Pulmonary artery endothelial cell (primary cell): Measurements from ENCODE around the gene FAM83F. TPM values are rescaled to one million over a fixed set of nuclear protein-coding genes. Genes with fewer than 3 reads are reported as not detected.
"Not testable (repeated sequence)": the region's sequence is repeated elsewhere in the genome, so short reads cannot be mapped to it uniquely, and the experiment has no call there.

Experiments
- DNase-seq: peaks from one replicate; pipeline ENCODE4 v3.0.0-alpha.2; 2011; ENCODE audit warnings: low read depth, low spot score
- total RNA-seq: library from RNA; depleted of rRNA; stranded (reverse); fragments of >200 nt; gene quantifications from 2 replicates; pipeline ENCODE4 v1.2.3, GENCODE V29; 2014

Gene FAM83F
- total RNA-seq, 1 donor from 2014 or later, result not detected

GRCh38 chr22:40014667-40015248 lies 20.0 kb downstream of the FAM83F start:
- no peak for DNase-seq

DNA sequence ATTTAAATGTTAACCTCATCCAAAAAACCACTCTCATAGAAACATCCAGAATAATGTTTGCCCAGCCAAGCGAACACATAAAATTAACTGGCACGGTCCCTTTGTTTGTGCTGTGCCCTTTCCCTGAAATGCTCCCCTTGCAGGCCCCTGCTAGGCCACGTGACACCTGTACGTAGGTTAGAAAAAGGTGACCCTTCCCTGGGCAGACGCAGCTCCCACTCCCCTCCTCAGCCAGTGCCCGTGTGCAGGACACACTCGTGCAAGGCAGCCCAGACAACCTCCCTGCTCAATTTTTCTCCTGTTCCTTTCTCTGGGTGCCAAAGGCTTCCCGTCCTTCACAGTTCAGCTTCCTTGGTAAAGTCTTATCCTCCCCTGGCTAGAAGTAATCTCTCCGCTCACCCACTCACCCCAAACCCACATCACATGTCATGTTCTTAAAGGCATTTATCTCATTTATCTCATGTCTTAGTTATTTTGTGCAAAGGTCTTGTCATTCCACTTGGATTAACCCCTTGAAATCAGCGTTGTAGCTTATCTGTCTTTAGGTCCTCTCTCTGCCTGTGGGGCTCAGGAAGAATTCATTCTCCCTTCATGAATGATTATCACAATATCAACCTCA lies 20.7 kb downstream of the FAM83F start:
- DNase-seq, result no peak

DNA sequence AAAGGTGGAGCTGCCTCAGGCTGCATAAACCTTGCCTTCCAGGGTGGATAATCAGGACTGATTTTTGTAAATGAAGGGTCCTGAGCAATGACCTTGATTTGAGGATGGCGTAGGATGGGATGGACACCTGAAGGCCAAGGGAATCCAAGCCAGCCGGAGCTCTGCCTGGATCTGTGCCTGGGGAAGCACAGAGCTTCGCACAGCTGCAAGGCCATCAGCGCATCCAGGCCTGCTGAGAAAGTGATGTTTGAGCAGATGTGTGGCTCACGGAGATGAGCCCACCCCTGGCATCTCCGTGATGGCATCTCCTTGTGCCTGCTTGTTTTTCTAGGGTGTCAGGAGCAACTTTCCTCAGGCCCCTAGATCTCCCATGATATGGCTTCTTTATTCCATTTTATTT lies 23.3 kb downstream of the FAM83F start:
- no peak for DNase-seq

DNA sequence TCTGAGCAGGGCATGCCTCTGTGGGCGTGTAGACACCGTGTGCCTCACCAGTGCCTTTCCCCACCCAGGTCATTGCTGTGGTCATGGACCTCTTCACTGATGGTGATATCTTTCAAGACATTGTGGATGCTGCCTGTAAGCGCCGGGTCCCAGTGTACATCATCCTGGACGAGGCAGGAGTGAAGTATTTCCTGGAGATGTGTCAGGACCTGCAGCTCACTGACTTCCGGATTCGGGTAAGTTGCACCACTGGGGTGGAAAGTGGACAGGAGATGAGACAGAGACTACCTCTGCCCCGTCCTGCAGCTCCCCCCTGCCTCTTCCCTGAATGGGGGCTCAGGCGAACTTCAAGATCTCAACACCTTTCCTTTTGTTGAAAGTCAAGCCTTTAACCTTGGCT lies 24.3 kb downstream of the FAM83F start:
- DNase-seq, result no peak

- DNase-seq, result no peak
These were observed 26.2 kb downstream of the FAM83F start for GRCh38 chr22:40020956-40021355.

DNA sequence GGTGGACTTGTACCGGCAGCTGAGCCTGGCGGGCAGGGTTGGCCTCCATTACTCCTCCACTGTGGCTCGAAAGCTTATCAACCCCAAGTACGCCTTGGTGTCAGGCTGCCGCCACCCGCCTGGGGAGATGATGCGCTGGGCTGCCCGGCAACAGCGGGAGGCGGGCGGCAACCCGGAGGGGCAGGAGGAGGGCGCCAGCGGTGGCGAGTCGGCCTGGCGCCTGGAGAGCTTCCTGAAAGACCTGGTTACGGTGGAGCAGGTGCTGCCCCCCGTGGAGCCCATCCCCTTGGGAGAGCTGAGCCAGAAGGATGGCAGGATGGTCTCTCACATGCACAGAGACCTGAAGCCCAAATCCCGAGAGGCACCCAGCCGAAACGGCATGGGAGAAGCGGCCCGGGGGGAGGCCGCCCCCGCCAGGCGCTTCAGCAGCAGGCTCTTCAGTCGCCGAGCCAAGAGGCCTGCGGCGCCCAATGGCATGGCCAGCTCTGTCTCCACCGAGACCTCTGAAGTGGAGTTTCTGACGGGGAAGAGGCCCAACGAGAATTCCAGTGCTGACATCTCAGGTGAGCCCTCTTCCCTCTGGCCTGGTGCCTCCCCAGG lies 26.7 kb downstream of the FAM83F start:
- no peak for DNase-seq

DNA sequence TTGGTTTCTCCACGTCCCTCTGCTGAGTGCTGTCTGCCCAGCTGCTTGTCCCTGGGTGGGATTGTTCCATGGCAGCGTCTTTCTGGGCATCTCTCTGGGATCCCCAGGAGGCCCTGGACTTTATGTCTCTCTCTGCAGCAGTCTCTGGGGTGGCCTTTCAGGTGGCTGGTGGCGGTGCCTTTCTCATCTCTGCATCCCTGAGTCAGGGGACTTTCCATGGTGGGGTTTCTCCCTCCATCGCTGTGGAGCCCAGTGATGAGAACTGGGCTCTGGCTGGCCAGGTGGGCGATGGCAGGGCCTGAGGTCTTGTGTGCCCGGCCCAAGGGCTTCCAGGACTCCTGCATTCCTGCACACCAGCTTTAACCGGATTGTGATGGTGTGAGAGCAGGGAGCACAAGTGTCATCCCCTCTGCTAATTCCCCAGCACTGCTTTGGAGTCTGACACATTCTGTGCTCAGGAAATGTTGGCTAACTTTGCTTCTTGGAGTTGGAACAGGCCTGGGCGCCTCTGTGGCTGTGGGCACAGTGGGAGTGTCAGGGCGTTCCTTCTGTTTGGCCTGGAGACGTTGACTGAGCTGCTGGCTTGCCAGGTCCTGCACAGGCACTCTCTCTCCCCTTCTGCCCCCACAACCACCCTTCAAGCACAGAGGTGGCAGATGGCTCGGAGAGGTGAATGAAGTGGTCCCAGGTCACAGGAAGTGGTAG lies 27.9 kb downstream of the FAM83F start:
- DNase-seq, result no peak

DNA sequence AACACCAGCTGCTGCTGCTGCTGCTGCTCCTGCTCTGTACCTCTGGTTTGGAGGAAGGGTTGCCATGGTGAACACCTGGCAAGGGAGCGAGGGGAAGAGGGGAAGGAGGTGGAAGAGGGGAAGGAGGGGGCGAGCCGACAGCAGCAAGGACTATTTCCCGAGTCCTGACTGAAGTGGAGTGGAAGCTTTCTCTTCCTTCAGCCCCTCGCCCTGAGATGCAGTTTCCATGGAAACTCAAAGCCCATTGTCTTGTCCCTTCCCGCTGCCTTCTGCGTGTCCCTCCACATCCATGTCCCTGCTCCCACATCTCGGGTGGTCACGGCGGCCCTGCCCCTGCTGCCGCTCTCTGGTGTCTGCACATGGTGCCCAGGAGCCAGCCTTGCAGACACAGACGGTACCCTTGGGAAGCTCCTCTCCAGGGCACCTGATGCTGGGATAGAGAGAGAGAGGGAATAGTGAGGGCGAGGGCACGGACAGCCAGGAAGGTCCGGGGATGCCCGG lies 28.6 kb downstream of the FAM83F start:
- no peak for DNase-seq

DNA sequence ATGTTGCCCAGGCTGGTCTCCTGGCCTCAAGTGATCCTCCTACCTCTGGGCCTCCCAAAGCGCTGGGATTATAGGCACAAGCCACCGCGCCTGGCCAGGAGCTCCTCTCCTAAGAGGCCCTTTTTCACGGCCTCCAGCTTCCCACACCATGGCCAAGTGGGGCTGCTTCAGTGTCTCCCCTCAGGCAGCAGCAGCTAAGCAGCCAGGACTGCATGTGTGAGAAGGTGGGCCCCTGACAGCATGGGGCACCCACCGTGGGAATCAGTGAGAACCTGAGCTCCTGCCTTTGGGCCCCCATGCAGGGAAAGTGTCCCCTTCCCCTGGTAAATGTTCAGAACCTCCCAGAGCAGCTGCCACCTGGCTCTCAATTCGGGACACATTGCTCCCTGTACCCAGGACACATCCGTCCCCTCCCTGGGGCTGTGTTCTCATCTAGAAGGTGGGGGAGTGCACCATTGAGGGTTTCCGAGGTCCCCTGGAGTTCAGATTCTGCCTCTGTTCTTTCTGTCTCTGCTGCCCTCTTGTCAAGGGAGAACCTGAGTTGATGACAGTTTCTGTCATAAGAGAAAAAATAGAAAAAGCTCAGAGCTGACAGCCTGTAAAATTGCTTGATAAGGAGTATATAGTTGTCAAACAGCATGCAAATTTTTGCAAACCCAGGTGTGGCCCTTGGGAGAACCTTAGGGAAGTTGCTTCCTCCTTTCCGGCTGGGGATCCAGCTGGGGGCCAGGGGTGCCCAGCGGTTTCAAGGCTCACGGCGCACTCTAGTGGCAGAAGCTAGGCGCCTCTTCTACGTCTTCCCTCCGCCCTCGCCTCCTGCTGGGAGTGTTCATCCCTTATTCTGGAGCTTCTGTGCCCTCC lies 29.7 kb downstream of the FAM83F start:
- DNase-seq, result no peak

DNA sequence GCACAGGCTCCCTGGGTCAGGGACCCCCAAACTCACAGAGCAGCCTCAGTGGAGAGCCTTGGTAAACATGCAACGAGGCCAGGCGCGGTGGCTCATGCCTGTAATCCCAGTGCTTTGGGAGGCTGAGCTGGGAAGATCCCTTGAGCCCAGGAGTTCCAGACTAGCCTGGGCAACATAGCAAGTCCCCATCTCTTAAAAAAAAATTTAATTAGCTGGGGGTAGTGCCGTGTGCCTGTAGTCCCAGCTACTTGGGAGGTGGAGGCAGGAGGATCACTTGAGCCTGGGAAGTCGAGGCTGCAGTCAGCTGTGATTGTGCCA lies 30.3 kb downstream of the FAM83F start:
- DNase-seq, result not testable (repeated sequence)

GRCh38 chr22:40025856-40026255 lies 31.1 kb downstream of the FAM83F start:
- DNase-seq, result no peak

GRCh38 chr22:40026641-40027040 lies 31.9 kb downstream of the FAM83F start:
- DNase-seq, result no peak

DNA sequence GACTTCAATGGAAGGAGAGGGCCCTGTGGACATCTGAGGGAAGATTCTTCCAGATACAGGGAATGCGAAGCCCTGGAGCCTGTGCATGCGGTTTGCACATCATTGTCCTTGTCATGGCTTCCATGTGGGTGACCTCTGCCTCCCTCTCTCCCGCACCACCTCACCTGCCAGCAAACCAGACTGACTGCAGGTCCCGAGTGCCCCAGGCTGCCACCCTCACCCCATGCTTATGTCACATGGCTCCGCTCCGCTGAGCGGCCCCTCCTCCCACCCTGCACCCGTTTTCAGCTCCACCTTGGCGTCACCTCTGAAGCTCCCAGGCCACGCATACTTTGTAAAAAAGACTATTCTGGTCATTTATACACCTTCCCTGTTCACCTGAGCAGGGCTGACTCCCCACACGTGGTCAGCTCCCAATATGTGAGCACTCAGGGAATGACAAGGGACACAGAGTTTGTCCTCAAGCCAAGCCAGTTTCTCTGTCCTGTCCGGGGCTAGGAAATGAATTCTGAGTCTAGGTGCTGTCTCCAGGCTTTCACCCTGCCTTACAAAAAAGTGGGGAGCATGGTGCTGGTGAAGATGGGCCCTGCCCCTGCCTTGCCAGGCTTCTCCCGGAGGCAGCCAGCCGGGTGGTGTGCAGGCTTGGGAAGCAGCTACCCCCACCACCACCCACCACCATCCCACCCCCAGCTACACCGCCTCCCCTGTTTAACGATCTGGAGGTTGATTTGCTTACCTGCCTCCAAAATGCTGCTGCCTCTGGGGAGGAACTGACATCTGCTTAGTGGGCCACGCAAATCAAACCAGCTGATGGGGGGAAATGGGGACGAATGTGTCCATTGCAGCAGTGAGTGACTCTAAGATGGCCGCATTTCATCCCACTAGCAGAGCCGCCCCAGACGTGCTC lies 32.7 kb downstream of the FAM83F start:
- no peak for DNase-seq

DNA sequence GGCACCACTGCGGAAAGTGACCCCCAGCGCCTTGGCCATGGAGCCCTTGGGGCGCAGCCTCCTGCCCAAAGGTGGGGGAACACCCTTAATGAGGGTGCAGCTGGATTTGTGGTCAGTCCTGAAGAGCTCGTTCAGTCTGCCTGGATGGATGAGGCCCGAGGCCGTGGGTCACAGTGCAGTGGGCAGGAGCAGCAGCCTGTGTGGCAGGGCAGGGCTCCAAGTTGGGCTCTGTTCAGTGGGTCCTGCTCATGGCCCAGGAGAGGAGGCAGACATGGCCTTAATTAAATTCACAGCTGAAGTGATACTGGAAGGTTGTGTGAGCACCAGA lies 33.3 kb downstream of the FAM83F start:
- DNase-seq, result no peak

- no peak for DNase-seq
These were observed 34.6 kb downstream of the FAM83F start for GRCh38 chr22:40029189-40029890.

DNA sequence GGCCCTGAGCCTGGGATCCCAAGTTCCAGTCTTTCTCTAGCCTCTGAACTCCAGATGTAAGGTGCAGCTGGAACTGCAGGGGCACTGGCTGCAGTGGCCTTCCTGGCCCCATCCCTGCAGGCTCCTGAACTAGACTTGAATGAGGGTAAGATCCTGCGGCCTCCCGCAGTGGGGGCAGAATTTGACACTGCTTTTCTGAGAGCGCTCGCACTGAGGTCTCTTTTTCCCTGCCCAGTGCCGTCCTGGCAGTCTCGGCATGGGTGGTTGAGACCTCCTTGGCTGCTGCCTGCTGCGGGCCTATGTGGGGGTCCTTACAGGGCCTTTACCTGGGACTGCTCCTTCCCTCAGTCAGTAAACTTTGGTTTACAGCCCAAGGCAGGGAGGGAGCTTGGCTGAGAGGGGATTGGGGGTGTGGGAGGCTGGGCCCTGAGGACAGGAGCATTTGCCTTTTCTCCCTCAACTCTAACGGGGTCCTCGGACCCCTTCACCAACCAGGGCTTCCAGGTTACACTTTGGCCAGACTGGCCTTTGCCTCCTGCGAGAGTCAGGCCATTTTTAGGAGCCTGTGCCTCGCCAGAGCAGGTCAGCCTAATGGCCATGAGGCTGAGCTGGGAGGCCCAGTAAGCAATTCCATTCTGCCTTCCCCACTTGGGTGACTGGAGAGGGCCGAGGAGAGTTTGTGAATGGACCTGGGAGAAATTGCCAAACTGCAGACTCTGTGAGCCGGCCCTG lies 35.4 kb downstream of the FAM83F start:
- no peak for DNase-seq

DNA sequence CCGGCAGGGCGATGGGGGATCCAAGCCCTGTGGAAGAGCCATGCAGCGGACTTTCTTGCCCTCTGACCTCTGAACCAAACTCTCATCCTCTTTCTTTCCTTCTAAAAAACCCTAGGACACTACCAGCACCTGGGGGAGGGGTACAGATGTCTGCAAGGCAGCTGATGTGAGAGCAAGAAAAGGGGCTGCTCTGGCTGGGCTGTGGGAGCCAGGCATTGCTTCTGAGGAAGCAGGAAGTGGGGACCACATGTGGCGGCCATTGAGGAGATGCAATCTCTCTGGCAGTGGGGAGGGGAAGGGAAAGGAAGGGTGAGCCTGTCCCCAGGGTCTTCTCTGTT lies 36.0 kb downstream of the FAM83F start:
- DNase-seq, result no peak

DNA sequence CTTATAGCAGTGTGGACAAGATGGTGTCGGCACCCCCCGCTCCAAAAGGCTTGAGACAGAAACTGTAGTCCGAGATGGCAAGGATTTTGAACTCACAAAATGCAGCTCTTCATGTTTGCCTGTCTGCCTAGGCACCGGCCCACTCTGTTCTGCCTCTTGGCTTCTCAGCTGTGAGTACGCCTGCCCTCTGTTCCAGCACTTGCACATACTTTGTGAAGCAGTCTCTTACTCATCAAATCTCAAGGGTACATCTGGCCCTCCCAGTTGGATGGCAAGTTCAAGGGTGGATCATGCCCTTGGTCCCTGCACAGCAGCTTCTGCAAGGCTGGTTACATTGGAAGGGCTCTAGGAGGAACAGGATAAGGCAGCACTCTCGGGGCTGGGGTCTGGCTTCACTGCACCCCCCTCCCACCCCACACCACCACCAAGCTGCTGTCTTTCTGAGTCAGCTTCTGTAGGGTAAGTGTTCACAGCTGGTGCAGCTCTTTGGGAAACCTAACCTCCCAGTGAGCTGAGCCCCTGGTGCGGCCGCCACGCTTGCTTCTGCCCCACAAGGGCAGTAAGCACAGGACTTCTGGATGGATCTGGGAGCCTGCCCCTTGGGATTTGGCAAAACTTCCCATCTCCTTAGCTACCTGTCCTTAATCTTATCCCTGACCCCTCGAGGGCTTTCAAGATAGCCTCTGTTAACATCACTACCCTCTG lies 37.2 kb downstream of the FAM83F start:
- no peak for DNase-seq
